Heart left ventricle (tissue), 16 donors: Measurements from ENCODE around the gene EHD4. TPM values are rescaled to one million over a fixed set of nuclear protein-coding genes. Genes with fewer than 3 reads are reported as not detected.

Experiments used
- ATAC-seq, 4 donors: fragments of 200-7000 bp; cut with Tn5 transposase; one replicate each; pipeline ENCODE4 v1.9.1; 2020 to 2022; ENCODE audit warnings: moderate library complexity in 4 of 4, mild to moderate bottlenecking in 3 of 4, moderate number of reproducible peaks in 1 of 4
- DNase-seq, 5 donors: peaks; one replicate each; pipeline ENCODE4 v3.0.0-alpha.2; 2020
- H3K27ac ChIP-seq, 12 donors: fragments of 200-600 bp; sonication (generic) in 4 of 12; one replicate each; pipeline versions ENCODE4 v1.5.0 to v1.8.0; 2016 to 2022; ENCODE audit warnings: mild to moderate bottlenecking in 2 of 12
- H3K27me3 ChIP-seq, 9 donors: fragments of 200-600 bp; sonication (generic) in 2 of 9; one replicate each; pipeline versions ENCODE4 v1.5.1 to v1.8.0; 2016 to 2022; ENCODE audit warnings: mild to moderate bottlenecking in 3 of 9
- H3K36me3 ChIP-seq, 9 donors: fragments of 200-600 bp; sonication (generic) in 2 of 9; one replicate each; pipeline versions ENCODE4 v1.5.0 to v1.8.0; 2018 to 2022; ENCODE audit warnings: mild to moderate bottlenecking in 2 of 9
- H3K4me1 ChIP-seq, 12 donors: fragments of 200-600 bp; sonication (generic) in 4 of 12; one replicate each; pipeline versions ENCODE4 v1.5.0 to v1.8.0; 2016 to 2022; ENCODE audit warnings: mild to moderate bottlenecking in 3 of 12
- H3K4me3 ChIP-seq, 12 donors: fragments of 200-600 bp; sonication (generic) in 4 of 12; one replicate each; pipeline versions ENCODE4 v1.5.0 to v1.8.0; 2017 to 2022; ENCODE audit warnings: mild to moderate bottlenecking in 9 of 12, moderate library complexity in 4 of 12
- H3K9me3 ChIP-seq, 12 donors: fragments of 200-600 bp; sonication (generic) in 4 of 12; one replicate each; pipeline versions ENCODE4 v1.5.0 to v1.8.0; 2016 to 2022; ENCODE audit warnings: mild to moderate bottlenecking in 1 of 12
- CTCF ChIP-seq, 12 donors: fragments of 200-600 bp; sonication (generic) in 4 of 12; IDR thresholded peaks; one replicate each; pipeline versions ENCODE4 v1.5.0 to v1.8.0; 2018 to 2022; ENCODE audit warnings: antibody characterized with exemption in 12 of 12, mild to moderate bottlenecking in 5 of 12
- POLR2A ChIP-seq, 2 donors: fragments of 450-650 bp; IDR thresholded peaks; one replicate each; pipeline ENCODE4 v1.6.1; 2017; ENCODE audit warnings: antibody characterized with exemption in 2 of 2, mild to moderate bottlenecking in 2 of 2, moderate library complexity in 2 of 2
- WGBS, 4 donors: extraction: QIAGEN DNeasy Blood & Tissue Kit in 2 of 4; methylation state at CpG; one replicate each; pipeline versions ENCODE4 v1.1.5 to v1.1.7; 2013 to 2018; 5-methylcytosine and 5-hydroxymethylcytosine counted together
- intact Hi-C, 10 donors: fragments of 100-400 bp; cut with DNase I; formaldehyde crosslinking; loops; one replicate each; pipeline versions ENCODE4 v1.11.1 to v1.14.2; 2022
- polyA plus RNA-seq, 2 donors: library from polyadenylated mRNA; stranded (reverse); fragments of 200-250 nt; gene quantifications; one replicate each; pipeline ENCODE4 v1.2.3, GENCODE V29; 2013
- total RNA-seq, 9 donors: library from RNA; depleted of rRNA in 2 of 9; stranded (reverse); fragments of >200 nt in 2 of 9; fragmentation: NEBNext Ultra II Directional in 3 of 9; extraction: Animal tissue kit (Norgen Biotek cat#: 25700) in 3 of 9; gene quantifications; one replicate each; pipeline versions ENCODE4 v1.1.0 to v1.2.4, GENCODE V29; 2016 to 2023
- donor health status: ischemic (EF 13 %, LVEDD 7.1; RV severe dilation, severe dysfunction).
- donor health status: healthy with polysubstance abuse.
- donor health status: DM: no; HTN: yes; CAD: no.
- donor health status: DM: no; HTN: no; CAD: no.
- donor health status: ischemic (EF 25% LVEDD 6.9; RV normal size, moderate dysfunction).
- donor health status: ischemic (EF 25% LVEDD 5.7; RV mildly dilated, moderate dysfunction).
- donor health status: healthy.
- donor health status: DM: yes; HTN: yes; CAD: no.
- donor health status: ischemic (EF 35%, LVEDD 5.7; RV mildly dilated, moderate dysfunction).
- donor health status: nonischemic (EF 11% LVEDD 7.7; RV severe dilation, severe dysfunction).
- donor health status: DM: yes; HTN: yes; CAD: no.
- donor health status: PGD.
- donor health status: ischemic (EF 29% LVEDD 5.4; RV normal size, mild dysfunction).
- donor health status: nonischemic (EF 23%, LVEDD 6.1; RV moderate dilation, normal function).

EHD4 gene
- total and polyA plus RNA-seq, 11 donors, result 25.6 to 70.8 (median 43.9) TPM

- Histone ChIP-seq H3K27me3 (no peaks in the 10 kb centered on the region), H3K9me3 (no peaks in the 10 kb centered on the region), H3K36me3 (no peaks in the 10 kb centered on the region), H3K4me1 (no peaks in the 10 kb centered on the region), H3K4me3 (no peak overlapping the region), H3K27ac (no peak overlapping the region)
- DNase-seq (no peak), ATAC-seq (no peak)
- TF ChIP-seq CTCF (IDR thresholded peaks at IDR 0.05) (no peak), POLR2A (IDR thresholded peaks at IDR 0.05) (no peak)
- intact Hi-C loops, result no loop called here
- 94 to 95% (median 94%) methylated on average over 13 to 18 of the region's 18 CpGs for WGBS, 4 donors
Measured at GRCh38 chr15:41861736-41862356, 110.5 kb downstream of the EHD4 start.

GRCh38 chr15:41860049-41860828 lies 112.1 kb downstream of the EHD4 start:
- peak in 7 of 12 donors; percentile 5 to 35 (median 16) for TF ChIP-seq CTCF (IDR thresholded peaks at IDR 0.05)
- no peak for TF ChIP-seq POLR2A (IDR thresholded peaks at IDR 0.05)
- no peaks in the 10 kb centered on the region for H3K9me3 ChIP-seq
- peak in 1 of 4 donors; percentile 19 for ATAC-seq
- H3K27ac ChIP-seq, result no peak overlapping the region
- H3K36me3 ChIP-seq, result no peaks in the 10 kb centered on the region
- no peaks in the 10 kb centered on the region for H3K4me1 ChIP-seq
- peaks cover 0 to 3% (median 0%) of the 10 kb centered on the region in 9 donors for H3K27me3 ChIP-seq
- no peak overlapping the region for H3K4me3 ChIP-seq
- WGBS, 4 donors, result 63 to 73% (median 65%) methylated on average over 12 to 15 of the region's 15 CpGs
- intact Hi-C loops, result no loop called here
- DNase-seq, result no peak

- 74 to 85% (median 82%) methylated on average over 11 to 15 of the region's 15 CpGs for WGBS, 4 donors
- DNase-seq, result no peak
- no peak for ATAC-seq
- intact Hi-C loops, result no loop called here
- Histone ChIP-seq H3K9me3 (no peaks in the 10 kb centered on the region), H3K27ac (no peak overlapping the region), H3K27me3 (peaks cover 0 to 4% (median 0%) of the 10 kb centered on the region in 9 donors), H3K36me3 (no peaks in the 10 kb centered on the region), H3K4me3 (no peak overlapping the region), H3K4me1 (no peaks in the 10 kb centered on the region)
- TF ChIP-seq POLR2A (IDR thresholded peaks at IDR 0.05) (no peak), CTCF (IDR thresholded peaks at IDR 0.05) (no peak)
Measured at GRCh38 chr15:41858756-41859155, 113.6 kb downstream of the EHD4 start.

- DNase-seq, result no peak
- WGBS, 4 donors, result 87 to 92% (median 89%) methylated on average over 9 of the region's 9 CpGs
- TF ChIP-seq POLR2A (IDR thresholded peaks at IDR 0.05) (no peak), CTCF (IDR thresholded peaks at IDR 0.05) (no peak)
- no peak overlapping the region for H3K27ac ChIP-seq
- ATAC-seq, result no peak
- H3K27me3 ChIP-seq, result peaks cover 0 to 4% (median 0%) of the 10 kb centered on the region in 9 donors
- H3K4me3 ChIP-seq, result no peak overlapping the region
- no peaks in the 10 kb centered on the region for H3K36me3 ChIP-seq
- no peaks in the 10 kb centered on the region for H3K9me3 ChIP-seq
- H3K4me1 ChIP-seq, result no peaks in the 10 kb centered on the region
- intact Hi-C loops, result no loop called here
Measured at GRCh38 chr15:41857316-41857715, 115.0 kb downstream of the EHD4 start.
